ENCODE data around the gene ELL. TPM values are rescaled to one million over a fixed set of nuclear protein-coding genes. Genes with fewer than 3 reads are reported as not detected.

ELL gene
- total RNA-seq, 1 donor from 2014 or later, result 16.0 TPM

GRCh38 chr19:18543814-18544475 lies 22.1 kb upstream of the ELL start:
- Histone ChIP-seq H3K9me3 (ENCODE audit: insufficient read depth, low read depth, low read length) (no peaks in the 10 kb centered on the region), H3K27me3 (ENCODE audit: insufficient read depth, low read length) (no peaks in the 10 kb centered on the region), H3K36me3 (ENCODE audit: insufficient read depth, low read length) (peaks cover 9% of the 10 kb centered on the region), H3K9ac (ENCODE audit: low read length) (no peak overlapping the region), H3K79me2 (ENCODE audit: insufficient read depth, low read length) (peaks cover 16% of the 10 kb centered on the region), H3K4me1 (ENCODE audit: insufficient read depth, low read length) (peaks cover 14% of the 10 kb centered on the region), H3K4me3 (ENCODE audit: insufficient read depth, low read depth, low read length) (peak overlapping the region; percentile 61), H4K20me1 (ENCODE audit: insufficient read depth, low read length) (peaks cover 9% of the 10 kb centered on the region), H3K27ac (ENCODE audit: low read depth, low read length) (no peak overlapping the region), H3K4me2 (ENCODE audit: low read length) (peak overlapping the region; percentile 88), H2AFZ (ENCODE audit: low read depth, low read length) (peak overlapping the region; percentile 86)
- peak; percentile 27 for DNase-seq (ENCODE audit: low read depth)
- H3K36me3 Mint-ChIP-seq (ENCODE audit: low read depth, unreplicated experiment), result peaks cover 3% of the 10 kb centered on the region
- H3K9me3 Mint-ChIP-seq (ENCODE audit: unreplicated experiment), result peaks cover 1% of the 10 kb centered on the region
- H3K4me3 Mint-ChIP-seq (ENCODE audit: unreplicated experiment), result peak overlapping the region; percentile 85
- no peaks in the 10 kb centered on the region for H3K4me1 Mint-ChIP-seq (ENCODE audit: low read depth, unreplicated experiment)
- peak overlapping the region; percentile 86 for H3K27ac Mint-ChIP-seq (ENCODE audit: unreplicated experiment)
- TF ChIP-seq CTCF (IDR thresholded peaks at IDR 0.05; ENCODE audit: insufficient read depth, low read depth, low read length) (no peak), EZH2 (IDR thresholded peaks at IDR 0.05; ENCODE audit: insufficient read depth, low read length) (no peak)
- FAIRE-seq, result no peak
- no peaks in the 10 kb centered on the region for H3K27me3 Mint-ChIP-seq (ENCODE audit: low read depth, unreplicated experiment)

- Histone ChIP-seq H3K27me3 (ENCODE audit: insufficient read depth, low read length) (no peaks in the 10 kb centered on the region), H3K4me1 (ENCODE audit: insufficient read depth, low read length) (peaks cover 14% of the 10 kb centered on the region), H3K9ac (ENCODE audit: low read length) (peak within 1 kb of the TSS; percentile 77), H3K36me3 (ENCODE audit: insufficient read depth, low read length) (peaks cover 9% of the 10 kb centered on the region), H2AFZ (ENCODE audit: low read depth, low read length) (peak within 1 kb of the TSS; percentile 86), H4K20me1 (ENCODE audit: insufficient read depth, low read length) (peaks cover 9% of the 10 kb centered on the region), H3K9me3 (ENCODE audit: insufficient read depth, low read depth, low read length) (no peaks in the 10 kb centered on the region), H3K79me2 (ENCODE audit: insufficient read depth, low read length) (peaks cover 16% of the 10 kb centered on the region), H3K4me3 (ENCODE audit: insufficient read depth, low read depth, low read length) (peak within 1 kb of the TSS; percentile 63), H3K4me2 (ENCODE audit: low read length) (peak within 1 kb of the TSS; percentile 90), H3K27ac (ENCODE audit: low read depth, low read length) (peak within 1 kb of the TSS; percentile 33)
- FAIRE-seq (no peak), DNase-seq (ENCODE audit: low read depth) (peak; percentile 66)
- no peaks in the 10 kb centered on the region for H3K27me3 Mint-ChIP-seq (ENCODE audit: low read depth, unreplicated experiment)
- no peaks in the 10 kb centered on the region for H3K9me3 Mint-ChIP-seq (ENCODE audit: unreplicated experiment)
- H3K4me3 Mint-ChIP-seq (ENCODE audit: unreplicated experiment), result peak within 1 kb of the TSS; percentile 89
- H3K36me3 Mint-ChIP-seq (ENCODE audit: low read depth, unreplicated experiment), result peaks cover 3% of the 10 kb centered on the region
- TF ChIP-seq EZH2 (IDR thresholded peaks at IDR 0.05; ENCODE audit: insufficient read depth, low read length) (no peak), CTCF (IDR thresholded peaks at IDR 0.05; ENCODE audit: insufficient read depth, low read depth, low read length) (no peak)
- H3K27ac Mint-ChIP-seq (ENCODE audit: unreplicated experiment), result peak within 1 kb of the TSS; percentile 86
- H3K4me1 Mint-ChIP-seq (ENCODE audit: low read depth, unreplicated experiment), result no peaks in the 10 kb centered on the region
Measured at GRCh38 chr19:18542941-18543813, 21.3 kb upstream of the ELL start, which contains the start of gene FKBP8. TSS of gene FKBP8 (minus strand) at chr19:18543573. CDS start at chr19:18541970, 1,603 bp downstream.
